Measurements from ENCODE around the gene PSMD12.

GRCh38 chr17:67365738-67366192, 612 bp downstream of the PSMD12 start:
- TF ChIP-seq CTCF (IDR thresholded peaks at IDR 0.05), result no peak
- no peak for TF ChIP-seq POLR2A (IDR thresholded peaks at IDR 0.05)

All from lower leg skin (tissue), 3 donors.